Airway epithelial cell (primary cell): Measurements from ENCODE around the gene RRP8. TPM values are rescaled to one million over a fixed set of nuclear protein-coding genes. Genes with fewer than 3 reads are reported as not detected.

Source experiments
- total RNA-seq: library from RNA; depleted of rRNA; stranded (reverse); fragments of >200 nt; gene quantifications from 2 replicates; pipeline ENCODE4 v1.2.3, GENCODE V29; 2015

RRP8 gene
- total RNA-seq: 15.3 and 15.9 TPM in 2 replicates

GRCh38 chr11:6603287-6604080 is at the start of gene RRP8, which contains the start of gene ILK:
Gene RRP8, minus strand, starts transcription at chr11:6603616. Its CDS starts 114 bp downstream, at chr11:6603502.
Gene ILK, plus strand, starts transcription at chr11:6603774. Its CDS starts 498 bp downstream, at chr11:6604272.

GRCh38 chr11:6619004-6619745 is 15.8 kb upstream of the RRP8 start, which contains the start of gene TPP1:
Gene TPP1, minus strand, starts transcription at chr11:6619422. Its CDS starts 22 bp downstream, at chr11:6619400.

GRCh38 chr11:6612213-6613041 is 9.0 kb upstream of the RRP8 start, which contains the start of gene TAF10:
Gene TAF10, minus strand, starts transcription at chr11:6612216. Its CDS starts 27 bp downstream, at chr11:6612189.

Other genes starting within 250 kb of the RRP8 start
- gene SMPD1, start 213.1 kb downstream of the RRP8 start, total RNA-seq: 8.1 and 9.6 TPM in 2 replicates
- gene APBB1, start 184.5 kb downstream of the RRP8 start, total RNA-seq: 2.3 and 3.3 TPM in 2 replicates
- gene HPX, start 162.6 kb downstream of the RRP8 start, total RNA-seq: 0.28 TPM in 1 of 2 replicates, not detected in the other
- gene TRIM3, start 129.7 kb downstream of the RRP8 start, total RNA-seq: 9.6 and 11.0 TPM in 2 replicates
- 55.6 and 60.4 TPM in 2 replicates for gene ARFIP2, start 122.3 kb downstream of the RRP8 start, total RNA-seq
- gene TIMM10B, start 122.1 kb downstream of the RRP8 start, total RNA-seq: 25.0 and 37.7 TPM in 2 replicates
- 1.1 and 2.0 TPM in 2 replicates for gene DNHD1, start 106.3 kb downstream of the RRP8 start, total RNA-seq
- 63.5 and 73.3 TPM in 2 replicates for gene ILK, start 158 bp upstream of the RRP8 start, total RNA-seq
- 66.9 and 85.6 TPM in 2 replicates for gene TAF10, start 8.6 kb upstream of the RRP8 start, total RNA-seq
- gene TPP1, start 15.8 kb upstream of the RRP8 start, total RNA-seq: 11.3 and 20.7 TPM in 2 replicates
- 0.09 and 0.21 TPM in 2 replicates for gene DCHS1, start 52.2 kb upstream of the RRP8 start, total RNA-seq
- gene MRPL17, start 79.7 kb upstream of the RRP8 start, total RNA-seq: 53.6 and 58.1 TPM in 2 replicates
- gene OR2AG2, start 168.4 kb upstream of the RRP8 start, total RNA-seq: 0.07 TPM in 1 of 2 replicates, not detected in the other
- gene OR2AG1, start 179.4 kb upstream of the RRP8 start, total RNA-seq: not detected in 2 replicates
- not detected in 2 replicates for gene OR6A2, start 196.1 kb upstream of the RRP8 start, total RNA-seq
- not detected in 2 replicates for gene OR10A5, start 242.1 kb upstream of the RRP8 start, total RNA-seq